Stimulated activated CD4-positive, alpha-beta T cell treated with anti-CD3 and anti-CD28 coated beads, Interleukin-15, amount 100 ng/mL, for 1 hour (primary cell): ENCODE results near the gene PTS.
"Not testable (repeated sequence)": the region's sequence is repeated elsewhere in the genome, so short reads cannot be mapped to it uniquely, and the experiment has no call there.

Experiments
- DNase-seq, 2 donors: peaks; one replicate each; pipeline ENCODE4 v3.0.0-alpha.2; 2020; ENCODE audit warnings: low read depth in 1 of 2, low spot score in 1 of 2

The PTS gene

DNA sequence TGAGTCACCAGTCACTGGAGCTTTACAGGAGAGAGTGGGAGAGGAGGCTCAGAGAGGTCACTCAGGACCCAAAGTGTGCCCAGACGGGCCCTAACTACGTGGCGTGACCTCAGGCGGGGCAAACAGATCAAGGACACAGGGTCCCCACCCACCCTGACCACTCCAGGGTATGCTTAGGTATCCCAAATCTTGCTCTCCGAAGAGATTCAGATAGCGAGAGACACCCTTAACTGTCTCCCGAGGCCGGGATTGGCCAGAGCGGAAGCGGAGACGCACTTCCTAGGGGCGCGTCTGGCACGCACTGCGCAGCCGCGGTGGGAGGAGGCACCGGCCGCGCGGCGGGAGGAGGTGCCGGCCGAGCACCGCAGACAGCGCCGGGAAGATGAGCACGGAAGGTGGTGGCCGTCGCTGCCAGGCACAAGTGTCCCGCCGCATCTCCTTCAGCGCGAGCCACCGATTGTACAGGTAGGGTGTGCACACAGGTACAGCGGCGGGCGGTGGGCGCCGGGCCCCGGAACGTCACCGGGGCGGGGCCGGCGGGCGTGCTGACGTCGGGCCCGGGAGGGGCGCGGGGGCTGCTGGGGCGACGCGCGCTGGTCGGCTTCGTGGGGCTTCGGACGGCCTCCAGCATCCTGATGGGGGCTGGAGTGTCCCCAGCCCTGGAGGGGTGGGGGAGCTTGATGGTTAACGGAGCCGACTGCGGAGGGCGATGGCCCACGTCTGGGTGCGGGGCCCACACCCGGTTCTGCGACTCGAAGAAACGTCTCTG lies at the start of gene PTS:
PTS (plus strand) TSS at position 367 of the 769 bp plus-strand sequence; CDS start at position 383, 16 bp downstream.
- DNase-seq = peak; percentile 64 to 71

DNA sequence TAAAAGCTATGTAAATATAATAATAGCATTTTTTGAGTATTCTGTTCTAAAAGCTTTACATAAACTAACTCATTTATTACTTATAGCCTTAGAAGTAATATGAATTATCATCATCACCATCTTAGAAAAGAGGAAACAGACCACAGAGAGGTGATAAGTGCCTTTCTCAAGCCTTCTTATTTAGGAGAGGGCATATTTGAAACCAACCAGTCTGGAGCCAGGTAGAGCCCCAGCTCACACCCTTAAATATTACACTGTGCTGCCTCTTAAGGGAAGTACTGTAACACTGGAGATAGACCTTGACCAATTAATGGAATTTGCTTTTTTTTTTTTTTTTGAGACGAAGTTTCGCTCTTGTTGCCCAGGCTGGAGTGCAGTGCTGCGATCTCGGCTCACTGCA lies 48.6 kb upstream of the PTS start:
- no peak for DNase-seq

DNA sequence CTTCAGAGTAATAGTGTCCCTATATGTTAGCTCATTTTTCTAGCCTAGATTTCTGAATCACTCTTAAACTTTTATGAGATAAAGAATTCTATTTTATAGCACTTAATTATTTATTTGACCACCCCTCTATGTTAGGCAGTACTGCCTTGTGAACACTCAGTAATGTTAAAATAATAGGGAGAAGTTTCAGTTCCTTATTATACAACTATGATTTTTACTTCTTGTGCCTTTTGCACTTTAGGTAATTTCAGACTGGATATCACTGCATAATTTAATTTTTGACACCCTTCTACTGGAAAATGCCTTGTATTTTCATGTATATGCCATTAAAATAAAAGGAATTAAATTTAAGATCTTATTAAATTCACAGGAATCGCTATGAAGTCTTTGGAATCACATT lies 47.8 kb upstream of the PTS start:
- DNase-seq = no peak

DNA sequence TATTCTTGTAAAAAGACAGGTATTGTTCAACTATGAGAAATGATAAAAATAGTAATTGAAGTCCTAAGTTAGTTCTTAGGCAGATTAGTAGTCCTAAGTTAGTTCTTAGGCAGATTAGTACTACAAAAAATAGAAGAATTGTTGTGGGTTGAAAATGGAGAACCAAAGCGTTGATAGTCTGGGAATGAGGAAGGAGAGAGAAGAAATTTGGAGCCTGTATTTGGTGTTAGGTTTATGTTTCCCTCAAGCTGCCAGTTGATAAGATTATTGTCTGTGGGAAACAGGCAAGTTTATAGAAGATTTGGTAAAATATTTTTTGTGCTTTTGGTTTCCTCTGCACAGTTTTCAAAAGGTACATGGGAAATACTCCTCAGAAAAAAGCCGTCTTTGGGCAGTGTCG lies 47.3 kb upstream of the PTS start:
- no peak for DNase-seq

DNA sequence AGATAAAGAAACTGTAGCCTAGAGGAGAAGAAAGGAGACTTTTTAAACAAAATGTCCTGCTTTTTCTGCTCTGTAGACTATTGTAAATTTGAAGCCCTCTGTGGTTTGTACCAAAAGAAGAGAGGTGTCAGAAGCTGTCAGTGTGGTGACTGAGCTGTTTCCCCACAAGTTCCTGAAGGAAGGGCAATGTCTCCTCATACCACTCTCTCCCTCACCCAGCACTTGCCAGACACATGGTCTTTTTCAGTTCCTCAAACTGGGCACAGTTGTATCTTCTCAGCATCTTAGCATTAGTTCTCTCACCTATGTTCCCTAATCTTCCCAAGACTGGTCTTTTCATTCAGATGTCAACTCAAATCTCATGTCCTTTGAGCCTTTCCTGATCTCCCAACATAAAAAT lies 46.6 kb upstream of the PTS start:
- DNase-seq = no peak

DNA sequence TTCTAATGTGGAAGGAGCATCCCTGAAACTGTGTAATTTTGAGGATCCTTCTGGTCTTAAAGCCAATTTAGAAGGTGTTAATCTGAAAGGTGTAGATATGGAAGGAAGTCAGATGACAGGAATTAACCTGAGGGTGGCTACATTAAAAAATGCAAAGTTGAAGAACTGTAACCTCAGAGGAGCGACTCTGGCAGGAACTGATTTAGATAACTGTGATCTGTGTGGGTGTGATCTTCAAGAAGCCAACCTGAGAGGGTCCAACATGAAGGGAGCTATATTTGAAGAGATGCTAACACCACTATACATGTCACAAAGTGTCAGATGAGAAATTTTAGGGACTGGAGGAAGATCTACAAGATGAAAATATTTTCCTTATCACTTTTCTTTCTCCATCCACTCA lies 43.4 kb upstream of the PTS start:
- DNase-seq = no peak

DNA sequence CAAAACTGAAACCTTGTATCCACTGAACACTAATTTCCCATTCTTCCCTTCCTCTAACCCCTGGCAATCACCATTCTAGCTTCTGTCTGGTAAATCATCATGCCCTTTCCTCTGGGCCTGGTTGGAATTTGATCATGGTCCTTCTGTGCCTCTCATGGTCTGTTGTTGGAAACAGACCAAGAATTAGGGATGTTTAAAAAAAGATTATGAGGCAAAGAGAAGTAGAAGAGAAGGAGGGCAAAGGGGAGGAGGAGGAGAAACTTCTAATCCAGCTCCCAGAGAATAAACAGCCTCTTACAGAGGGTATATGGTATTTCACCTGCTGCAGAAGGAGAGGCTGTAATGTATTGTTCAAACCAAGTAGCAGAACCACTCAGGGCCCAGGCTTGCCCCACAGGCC lies 40.3 kb upstream of the PTS start:
- DNase-seq = no peak

DNA sequence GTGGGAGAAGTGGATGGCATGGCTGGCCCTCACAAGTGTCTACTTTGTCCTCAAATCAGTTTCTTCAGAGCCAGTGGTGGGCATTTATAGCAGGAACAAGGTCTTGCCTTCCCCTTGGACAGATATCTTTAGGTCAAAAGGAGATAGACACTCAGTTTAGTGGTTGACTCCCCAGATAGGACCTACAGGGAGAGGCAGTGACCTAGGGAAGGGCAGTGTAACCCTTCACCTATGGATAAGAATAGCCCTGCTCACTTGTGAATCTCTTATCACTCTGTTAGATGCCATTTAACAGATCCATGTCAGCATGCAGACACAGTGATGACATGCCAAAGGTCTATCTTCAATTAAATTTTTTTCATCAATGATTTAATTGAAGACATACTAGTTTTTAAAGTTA lies 39.9 kb upstream of the PTS start:
- no peak for DNase-seq

DNA sequence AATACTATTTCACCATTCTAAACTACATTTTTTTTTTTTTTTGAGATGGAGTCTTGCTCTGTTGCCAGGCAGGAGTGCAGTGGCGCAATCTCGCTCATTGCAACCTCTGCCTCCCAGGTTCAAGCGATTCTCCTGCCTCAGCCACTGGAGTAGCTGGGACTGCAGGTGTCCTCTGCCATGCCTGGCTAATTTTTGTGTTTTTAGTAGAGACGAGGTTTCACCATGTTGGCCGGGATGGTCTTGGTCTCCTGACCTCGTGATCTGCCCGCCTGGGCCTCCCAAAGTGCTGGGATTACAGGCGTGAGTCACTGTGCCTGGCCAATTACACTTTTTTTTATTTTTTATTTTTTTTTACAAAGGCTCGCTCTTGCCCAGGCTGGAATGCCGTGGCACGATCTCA lies 31.1 kb upstream of the PTS start:
- DNase-seq = not testable (repeated sequence)

DNA sequence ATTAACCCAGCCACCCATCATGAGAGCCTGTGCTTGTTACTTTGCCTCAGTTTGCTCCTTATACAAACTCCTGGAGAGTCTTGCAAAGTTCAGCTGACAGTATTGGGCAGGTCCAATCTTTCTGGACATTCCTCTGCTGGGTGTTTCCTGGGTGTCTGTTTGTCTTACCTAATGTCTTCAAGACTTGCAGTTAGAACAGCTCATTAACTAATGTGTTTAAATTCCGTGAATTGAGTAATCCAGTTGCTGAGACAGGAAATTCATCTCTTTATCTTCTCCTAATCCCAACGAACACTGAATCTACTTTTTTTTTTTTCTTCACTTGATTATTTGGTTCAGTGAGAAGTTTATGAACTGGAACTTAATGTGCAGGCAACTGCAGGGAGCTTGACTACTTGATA lies 30.3 kb upstream of the PTS start:
- no peak for DNase-seq

DNA sequence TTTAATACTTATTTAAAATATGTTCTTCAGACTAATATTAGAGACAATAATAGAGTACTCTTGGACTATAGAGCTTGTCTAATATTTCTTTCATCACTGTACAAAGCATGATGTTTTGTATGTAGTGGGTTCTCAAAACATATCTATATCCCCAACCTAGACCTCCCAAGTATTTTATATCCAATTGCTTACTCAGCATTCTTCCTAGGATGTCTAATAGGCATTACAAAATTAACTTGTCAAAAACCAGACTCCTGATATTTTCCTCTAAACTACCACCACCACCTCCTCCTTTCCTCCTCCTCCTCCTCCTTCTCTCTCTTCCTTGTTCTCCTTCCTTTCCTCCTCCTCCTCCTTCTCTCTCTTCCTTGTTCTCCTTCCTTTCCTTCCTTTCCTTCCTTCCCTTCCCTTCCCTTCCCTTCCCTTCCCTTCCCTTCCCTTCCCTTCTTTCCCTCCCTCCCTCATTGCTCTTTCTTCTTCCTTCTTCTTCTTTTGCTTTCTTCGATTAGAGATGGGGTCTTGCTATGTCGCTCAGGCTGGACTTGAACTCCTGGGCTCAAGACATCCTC lies 29.6 kb upstream of the PTS start:
- no peak for DNase-seq

DNA sequence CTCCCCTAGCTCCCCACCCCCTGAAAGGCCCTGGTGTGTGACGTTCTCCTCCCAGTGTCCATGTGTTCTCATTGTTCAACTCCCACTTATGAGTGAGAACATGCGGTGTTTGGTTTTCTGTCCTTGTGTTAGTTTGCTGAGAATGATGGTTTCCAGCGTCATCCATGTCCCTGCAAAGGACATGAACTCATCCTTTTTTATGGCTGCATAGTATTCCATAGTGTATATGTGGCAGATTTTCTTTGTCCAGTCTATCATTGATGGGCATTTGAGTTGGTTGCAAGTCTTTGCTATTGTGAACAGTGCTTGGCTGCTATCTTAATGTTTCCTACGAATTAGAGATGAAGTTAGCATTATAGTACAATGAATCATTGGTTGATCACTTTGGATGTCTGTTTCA lies 27.1 kb upstream of the PTS start:
- DNase-seq = not testable (repeated sequence)

DNA sequence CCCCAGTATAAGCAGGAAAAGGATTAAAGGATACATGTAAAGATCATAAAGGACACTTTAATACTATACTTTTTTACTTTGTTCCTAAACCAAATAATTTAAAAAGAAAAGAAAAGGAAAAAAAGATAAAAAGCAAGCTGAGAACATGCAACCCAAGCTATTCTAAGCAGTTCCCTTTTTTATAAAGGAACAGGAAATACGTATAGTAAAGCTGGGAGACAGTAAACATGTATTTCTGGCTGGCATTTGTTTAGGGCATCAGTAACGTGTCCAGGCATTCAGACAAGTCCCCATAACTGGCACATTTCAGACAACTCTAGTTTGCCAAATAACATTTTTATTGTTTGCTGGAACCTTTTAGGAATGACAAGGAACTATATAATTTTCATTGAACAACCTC lies 26.0 kb upstream of the PTS start:
- no peak for DNase-seq

DNA sequence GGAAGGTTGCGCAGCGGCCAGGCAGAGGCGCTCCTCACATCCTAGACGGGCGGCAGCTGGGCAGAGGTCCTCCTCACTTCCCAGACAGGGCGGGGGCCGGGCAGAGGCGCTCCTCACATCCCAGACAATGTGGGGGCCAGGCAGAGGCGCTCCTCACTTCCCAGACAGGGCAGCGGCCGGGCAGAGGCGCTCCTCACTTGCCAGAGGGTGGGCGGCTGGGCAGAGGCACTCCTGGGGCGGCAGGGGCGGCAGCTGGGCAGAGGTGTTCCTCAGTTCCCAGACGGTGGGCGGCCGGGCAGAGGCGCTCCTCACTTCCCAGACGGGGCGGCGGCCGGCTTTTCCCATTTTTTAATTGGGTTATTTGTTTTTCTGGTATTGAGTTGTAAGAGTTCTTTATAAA lies 20.2 kb upstream of the PTS start:
- no peak for DNase-seq

DNA sequence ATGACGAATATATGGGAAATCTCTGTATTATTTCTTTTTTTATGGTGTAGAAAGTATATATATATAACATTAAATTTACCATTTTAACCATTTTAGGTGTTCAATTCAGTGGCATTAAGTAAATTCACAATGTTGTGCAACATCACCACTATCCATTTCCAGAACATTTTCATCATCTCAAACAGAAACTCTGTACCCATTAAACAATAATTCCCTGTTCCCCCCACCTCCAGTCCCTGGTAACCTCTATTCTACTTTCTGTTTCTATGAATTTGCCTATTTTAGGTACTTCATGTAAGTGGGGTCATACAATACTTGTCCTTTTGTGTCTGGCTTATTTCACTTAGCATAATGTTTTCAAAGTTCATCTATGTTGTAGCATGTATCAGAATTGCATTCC lies 15.3 kb upstream of the PTS start:
- DNase-seq = no peak

DNA sequence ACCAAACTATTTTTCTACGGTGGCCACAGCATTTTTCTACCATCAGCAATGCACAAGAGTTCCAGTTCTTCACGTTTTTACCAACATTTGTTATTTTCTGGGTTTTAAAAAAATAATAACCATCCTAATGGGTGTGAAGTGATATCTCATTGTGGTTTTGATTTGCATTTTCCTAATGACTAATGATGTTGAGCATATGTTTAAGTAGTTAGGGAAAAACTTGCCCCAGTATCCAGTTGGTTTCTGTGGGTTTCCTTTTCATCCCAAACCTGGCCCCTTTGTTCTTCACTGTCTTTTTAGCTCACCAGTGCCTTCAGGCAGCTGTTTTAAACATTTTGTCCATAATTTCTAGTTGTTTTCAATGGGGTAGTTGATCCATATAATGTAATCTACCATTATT lies 14.7 kb upstream of the PTS start:
- DNase-seq = no peak

DNA sequence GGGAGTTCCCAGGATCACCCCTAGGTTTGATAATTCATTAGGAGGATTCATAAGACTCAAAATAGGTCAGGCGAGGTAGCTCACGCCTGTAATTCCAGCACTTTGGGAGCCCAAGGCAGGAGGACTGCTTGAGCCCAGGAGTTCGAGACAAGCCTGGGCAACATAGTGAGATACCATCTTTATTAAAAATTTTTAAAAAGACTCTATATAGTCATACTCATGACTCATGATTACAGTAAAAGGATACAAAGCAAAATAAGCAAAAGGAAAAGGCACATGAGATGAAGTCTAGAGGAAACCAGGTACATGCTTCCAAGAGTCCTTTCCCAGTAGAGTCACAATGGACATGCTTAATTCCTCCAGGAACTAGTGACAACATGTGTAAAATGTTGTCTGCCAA lies 13.9 kb upstream of the PTS start:
- no peak for DNase-seq

DNA sequence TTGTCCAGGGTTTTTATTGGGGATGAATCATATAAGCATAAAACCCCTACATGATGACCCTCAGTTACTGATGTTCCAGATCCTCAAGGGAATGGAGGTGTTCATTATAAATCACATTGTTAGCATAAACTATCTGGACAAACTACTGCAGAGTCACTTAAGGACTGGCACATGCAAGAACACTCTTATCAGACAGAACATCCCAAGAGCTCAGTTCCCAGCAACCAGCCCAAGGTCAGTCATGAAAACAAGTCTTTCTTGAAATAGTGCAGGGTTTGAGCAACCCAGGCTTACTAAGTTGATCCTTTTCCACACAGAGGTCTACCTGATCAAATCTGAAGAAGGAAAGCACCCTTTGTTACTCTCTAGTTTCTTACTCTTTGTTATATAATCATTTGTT lies 13.5 kb upstream of the PTS start:
- DNase-seq = no peak

DNA sequence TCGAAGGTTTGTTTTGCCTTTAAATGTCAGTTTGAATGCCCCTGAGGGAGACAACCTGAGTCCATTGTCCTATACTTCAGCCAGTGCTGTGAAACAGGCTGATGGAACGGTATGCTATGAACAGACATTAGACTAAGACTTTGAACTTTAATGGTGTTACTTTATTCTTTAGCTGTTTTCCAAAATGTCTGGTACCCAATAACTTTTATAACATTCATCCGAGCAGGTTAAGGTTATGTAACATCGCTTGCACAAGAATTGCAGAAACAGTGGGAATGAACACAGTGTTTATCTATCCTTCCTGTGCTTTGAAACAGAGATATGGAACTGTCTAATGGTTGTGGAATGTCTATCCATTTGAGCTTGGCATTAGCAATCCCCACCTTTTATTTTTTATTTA lies 12.5 kb upstream of the PTS start:
- DNase-seq = no peak

DNA sequence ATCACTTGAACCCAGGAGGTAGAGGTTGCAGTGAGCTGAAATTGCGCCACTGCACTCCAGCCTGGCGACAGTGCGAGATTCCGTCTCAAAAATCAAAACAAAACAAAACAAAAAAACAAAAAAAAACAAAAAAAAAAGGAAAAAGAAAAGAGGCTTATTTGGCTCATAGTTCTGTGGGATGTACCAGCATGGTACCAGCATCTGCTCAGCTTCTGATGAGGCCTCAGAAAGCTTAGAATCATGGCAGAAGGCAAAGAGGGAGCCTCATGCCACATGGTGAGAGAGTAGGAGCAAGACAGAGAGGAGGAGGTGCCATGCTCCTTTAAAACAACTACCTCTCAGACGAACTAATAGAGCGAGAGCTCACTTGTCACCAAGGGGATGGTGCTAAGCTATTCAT lies 10.6 kb upstream of the PTS start:
- DNase-seq = no peak

DNA sequence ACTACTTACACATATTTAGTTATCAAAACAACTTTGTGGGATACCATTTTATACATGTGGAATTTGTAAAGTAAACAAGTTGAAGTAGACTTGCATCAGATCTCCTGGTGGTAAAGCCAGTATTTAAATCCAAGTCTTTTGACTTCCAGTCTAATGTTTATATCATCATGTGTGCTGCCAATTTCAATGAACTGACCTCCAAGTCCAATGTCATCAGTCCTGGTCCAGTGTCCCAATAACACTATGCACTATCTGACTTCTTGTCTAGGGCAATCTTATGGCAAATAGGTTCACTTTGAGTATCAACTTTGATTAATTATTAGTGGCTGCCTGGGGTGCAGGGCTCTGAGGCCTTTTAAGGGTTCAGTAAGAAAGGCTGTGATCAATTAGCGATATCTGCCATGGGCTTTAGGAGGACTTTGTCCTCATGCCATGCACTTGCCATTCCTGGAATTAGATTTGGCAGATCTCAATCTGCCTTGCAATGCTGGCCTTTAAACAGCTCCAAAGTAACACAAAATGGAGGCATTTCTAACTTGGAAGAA lies 9.6 kb upstream of the PTS start:
- DNase-seq = no peak

DNA sequence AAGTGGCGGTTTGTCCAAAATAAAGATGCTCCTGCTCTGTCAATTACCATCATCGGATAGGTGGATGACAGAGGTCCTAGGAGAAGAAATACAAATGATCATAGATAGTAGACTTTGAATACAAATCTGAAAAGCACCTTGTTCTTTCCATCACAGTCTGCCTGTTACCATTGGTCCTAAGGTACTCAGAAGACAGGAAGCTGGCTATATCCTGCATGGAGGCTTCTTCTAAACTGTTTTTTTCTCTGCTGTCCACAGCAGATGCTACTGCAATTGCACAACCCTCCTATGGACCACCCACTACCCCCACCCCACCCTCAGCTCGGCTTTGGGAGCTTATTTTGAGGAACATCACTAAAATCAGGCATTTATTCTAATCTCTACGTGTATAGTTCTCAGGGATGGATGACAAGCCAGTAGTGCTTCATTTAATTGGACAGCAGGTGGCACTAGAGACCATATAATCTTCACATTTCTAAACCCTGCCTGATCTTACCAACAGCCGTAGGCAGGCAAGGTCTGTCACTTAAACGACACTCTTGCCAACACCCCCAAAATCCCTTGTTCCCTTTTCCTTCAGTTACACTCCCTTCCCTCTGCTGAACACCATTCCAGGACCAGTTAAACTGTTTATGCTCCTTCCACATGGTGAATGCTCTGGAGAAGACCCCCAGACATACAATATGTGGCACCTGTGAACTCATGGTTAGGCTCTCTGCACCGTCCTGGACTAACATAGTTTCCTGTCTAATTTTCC lies 6.6 kb upstream of the PTS start:
- no peak for DNase-seq
